OCI-LY7 (cell line): ENCODE measurements around the gene ADSS1. TPM values are rescaled to one million over a fixed set of nuclear protein-coding genes. Genes with fewer than 3 reads are reported as not detected.
A peak's percentile ranks its signal among the peaks of the same experiment; 100 is the strongest.

Experiments used
- BruUV-seq: library from RNA; stranded (reverse); fragments of 400-500 nt; replicated peaks from 2 replicates; lab custom pipeline; 2021; lab: Mats Ljungman, UMichigan
- CTCF ChIA-PET: fragments of 300-600 bp; sonication (Branson Sonifier 250); formaldehyde crosslinking; loops from one replicate; lab custom pipeline; 2022; ENCODE audit warnings: antibody characterized with exemption; ENCODE audit not compliant: unreplicated experiment; lab: Charles Lee
- POLR2A ChIA-PET: fragments of 300-600 bp; sonication (Branson Sonifier 250); formaldehyde crosslinking; loops from one replicate; lab custom pipeline; 2022; ENCODE audit warnings: antibody characterized with exemption; lab: Charles Lee
- DNase-seq: peaks from one replicate; pipeline ENCODE4 v3.0.0-alpha.2; 2015; ENCODE audit warnings: low spot score
- H2AFZ ChIP-seq: fragments of 200-600 bp; sonication (generic), shearing (Covaris generic); 2 replicates; pipeline ENCODE4 v1.6.1; 2014; ENCODE audit warnings: mild to moderate bottlenecking, antibody characterized with exemption, low read length, moderate library complexity
- H3K27ac ChIP-seq: fragments of 200-600 bp; sonication (generic); 2 replicates; pipeline ENCODE4 v1.5.1; 2014; ENCODE audit warnings: mixed run types, low read depth, mild to moderate bottlenecking, moderate library complexity, low read length, inconsistent platforms; ENCODE audit not compliant: poor library complexity, severe bottlenecking
- H3K36me3 ChIP-seq: fragments of 200-600 bp; sonication (generic); 2 replicates; pipeline ENCODE4 v1.6.1; 2014; ENCODE audit warnings: mild to moderate bottlenecking, antibody characterized with exemption, low read length, moderate library complexity, mixed read lengths; ENCODE audit not compliant: insufficient read depth
- H3K4me1 ChIP-seq: fragments of 200-600 bp; sonication (generic); 2 replicates; pipeline ENCODE4 v1.5.1; 2014; ENCODE audit warnings: mild to moderate bottlenecking, low read length; ENCODE audit not compliant: insufficient read depth, poor library complexity, severe bottlenecking
- H3K4me2 ChIP-seq: fragments of 200-600 bp; sonication (generic); 2 replicates; pipeline ENCODE4 v1.6.1; 2014; ENCODE audit warnings: mild to moderate bottlenecking, low read length
- H3K4me3 ChIP-seq: fragments of 200-600 bp; sonication (generic); 2 replicates; pipeline ENCODE4 v1.5.1; 2014; ENCODE audit warnings: mild to moderate bottlenecking, low read depth, low read length; ENCODE audit not compliant: poor library complexity, severe bottlenecking
- H3K79me2 ChIP-seq: fragments of 200-600 bp; sonication (generic); 2 replicates; pipeline ENCODE4 v1.6.1; 2016; ENCODE audit warnings: low read depth, mild to moderate bottlenecking, low read length, moderate library complexity, mixed read lengths; ENCODE audit not compliant: insufficient read depth
- H3K9me2 ChIP-seq: fragments of 200-600 bp; sonication (generic); 2 replicates; pipeline ENCODE4 v1.6.1; 2016; ENCODE audit warnings: mild to moderate bottlenecking, low read length, mixed read lengths; ENCODE audit not compliant: insufficient read depth
- H3K9me3 ChIP-seq: fragments of 200-600 bp; sonication (generic); 2 replicates; pipeline ENCODE4 v1.6.1; 2014; ENCODE audit warnings: mild to moderate bottlenecking, mixed run types, low read length, mixed read lengths
- H4K20me1 ChIP-seq: fragments of 200-600 bp; sonication (generic); 2 replicates; pipeline ENCODE4 v1.6.1; 2014; ENCODE audit warnings: mild to moderate bottlenecking, antibody characterized with exemption, low read length, moderate library complexity, mixed read lengths; ENCODE audit not compliant: insufficient read depth
- CTCF ChIP-seq: fragments of 200-600 bp; sonication (generic); conservative IDR thresholded peaks from 2 replicates; pipeline ENCODE4 v1.5.1; 2014; ENCODE audit warnings: mild to moderate bottlenecking, antibody characterized with exemption, low read length, moderate library complexity, mixed read lengths
- EZH2phosphoT487 ChIP-seq: fragments of 200-600 bp; sonication (generic); IDR thresholded peaks from 2 replicates; pipeline ENCODE4 v1.6.1; 2018; ENCODE audit warnings: low read depth, borderline replicate concordance, mild to moderate bottlenecking, mixed run types, antibody characterized with exemption, low read length, moderate library complexity, mixed read lengths
- intact Hi-C: fragments of 100-400 bp; cut with micrococcal nuclease; formaldehyde crosslinking; loops from one replicate; pipeline ENCODE4 v1.10.0; 2022; ENCODE audit not compliant: unreplicated experiment
- total RNA-seq, 2 experiments: library from RNA; depleted of rRNA in 1 of 2; stranded (reverse); fragments of >200 nt in 1 of 2; shearing (Covaris generic) in 1 of 2; gene quantifications; 2 replicates each; pipeline ENCODE4 v1.2.3, GENCODE V29; 2014 to 2022

ADSS1 gene
- total RNA-seq, 2 experiments from 2014 or later = 2.8 TPM; not detected in 1

- DNase-seq = no peak
- H3K9me3 ChIP-seq = no peaks in the 10 kb centered on the region
- POLR2A ChIA-PET = no interaction called here
- H3K79me2 ChIP-seq = peaks cover 38% of the 10 kb centered on the region
- peak overlapping the region; percentile 61 for H3K27ac ChIP-seq
- no peak overlapping the region for H2AFZ ChIP-seq
- H3K36me3 ChIP-seq = peaks cover 81% of the 10 kb centered on the region
- no peaks in the 10 kb centered on the region for H3K9me2 ChIP-seq
- H3K4me2 ChIP-seq = no peak overlapping the region
- peaks cover 38% of the 10 kb centered on the region for H3K4me1 ChIP-seq
- H4K20me1 ChIP-seq = peaks cover 14% of the 10 kb centered on the region
- H3K4me3 ChIP-seq = no peak overlapping the region
- TF ChIP-seq EZH2phosphoT487 = no peak
- TF ChIP-seq CTCF = no peak
- intact Hi-C loops = loop anchor here (10.0 kb wide), 1 partner anchor 267 kb away; the partner anchor contains the start of gene CDCA4
- no TSS peak for BruUV-seq
- CTCF ChIA-PET = no interaction called here
Measured at GRCh38 chr14:104757681-104758392, 33.8 kb downstream of the ADSS1 start.

- Histone ChIP-seq H3K27ac (no peak overlapping the region), H3K4me1 (peaks cover 33% of the 10 kb centered on the region), H3K9me3 (no peaks in the 10 kb centered on the region), H3K4me3 (no peak overlapping the region), H4K20me1 (peaks cover 6% of the 10 kb centered on the region), H2AFZ (no peak overlapping the region), H3K79me2 (peaks cover 26% of the 10 kb centered on the region), H3K4me2 (no peak overlapping the region), H3K36me3 (peaks cover 84% of the 10 kb centered on the region), H3K9me2 (no peaks in the 10 kb centered on the region)
- DNase-seq = no peak
- CTCF ChIA-PET = no interaction called here
- POLR2A ChIA-PET = no interaction called here
- intact Hi-C loops = loop anchor here (10.0 kb wide), 1 partner anchor 266 kb away; the partner anchor contains the start of gene CDCA4
- no TSS peak for BruUV-seq
- TF ChIP-seq EZH2phosphoT487 (no peak), CTCF (no peak)
Measured at GRCh38 chr14:104758981-104759969, 35.2 kb downstream of the ADSS1 start.
